Transverse colon (tissue), 4 donors: Measurements from ENCODE around the gene TMEM53. TPM values are rescaled to one million over a fixed set of nuclear protein-coding genes. Genes with fewer than 3 reads are reported as not detected.
"Not testable (repeated sequence)": the region's sequence is repeated elsewhere in the genome, so short reads cannot be mapped to it uniquely, and the experiment has no call there.

Experiments
- DNase-seq: peaks from one replicate; pipeline ENCODE4 v3.0.0-alpha.2; 2019
- H3K27ac ChIP-seq, 4 donors: fragments of 200-600 bp; sonication (generic); 2 replicates each; pipeline ENCODE4 v1.5.1; 2016 to 2018; ENCODE audit warnings: inconsistent platforms in 4 of 4
- H3K27me3 ChIP-seq: fragments of 200-600 bp; sonication (generic); 2 replicates; pipeline ENCODE4 v1.5.1; 2017; ENCODE audit warnings: inconsistent platforms
- H3K36me3 ChIP-seq, 4 donors: fragments of 200-600 bp; sonication (generic); 2 replicates each; pipeline ENCODE4 v1.5.1; 2017 to 2019; ENCODE audit warnings: inconsistent platforms in 4 of 4
- H3K4me1 ChIP-seq, 4 donors: fragments of 200-600 bp; sonication (generic); 2 replicates each; pipeline ENCODE4 v1.5.1; 2017 to 2020; ENCODE audit warnings: inconsistent platforms in 4 of 4
- H3K4me3 ChIP-seq, 4 donors: fragments of 200-600 bp; sonication (generic); 1 replicate in 1 of 4; 2 replicates in 3 of 4; pipeline versions ENCODE4 v1.5.1 to v1.6.1; 2017 to 2019; ENCODE audit warnings: inconsistent platforms in 4 of 4
- H3K9me3 ChIP-seq, 2 donors: fragments of 200-600 bp; sonication (generic); 2 replicates each; pipeline ENCODE4 v1.5.1; 2017 to 2019; ENCODE audit warnings: inconsistent platforms in 2 of 2
- EP300 ChIP-seq: sonication (generic); formaldehyde crosslinking; IDR thresholded peaks from one replicate; pipeline ENCODE4 v1.6.1; 2017; ENCODE audit warnings: antibody characterized with exemption, low read depth
- POLR2A ChIP-seq: fragments of 450-650 bp; IDR thresholded peaks from one replicate; pipeline ENCODE4 v1.6.1; 2016; ENCODE audit warnings: antibody characterized with exemption, mild to moderate bottlenecking, moderate library complexity
- POLR2AphosphoS5 ChIP-seq, 3 donors: sonication (generic); formaldehyde crosslinking; IDR thresholded peaks; one replicate each; pipeline ENCODE4 v1.6.1; 2016; ENCODE audit warnings: antibody characterized with exemption in 3 of 3
- WGBS, 2 donors: methylation state at CpG; one replicate each; pipeline ENCODE4 v1.1.5; 2018; ENCODE audit warnings: low coverage in 1 of 2; 5-methylcytosine and 5-hydroxymethylcytosine counted together
- in situ Hi-C, 4 donors: fragments of 200-750 bp; cut with MboI; loops; one replicate each; pipeline versions ENCODE4 v1.15.0 to v1.15.1; 2017; ENCODE audit warnings: low sequenced_read_pairs in 3 of 4, low pct_ligation_motif_present in 1 of 4, low pct_unique_long_range_greater_than_20kb in 1 of 4
- intact Hi-C: fragments of 100-400 bp; cut with DNase I; formaldehyde crosslinking; loops from one replicate; pipeline ENCODE4 v1.15.1; 2023; ENCODE audit warnings: low total_unique reads
- total RNA-seq, 4 donors: library from RNA; depleted of rRNA; stranded (reverse); fragments of >200 nt; gene quantifications; one replicate each; pipeline ENCODE4 v1.1.0, GENCODE V29; 2016
- TF ChIP-seq, protein P1 (sequence below), 5 experiments: fragments of 200-600 bp in 3 of 5; fragments of 450-650 bp in 2 of 5; sonication (generic) in 3 of 5; IDR thresholded peaks; 1 replicate in 2 of 5; 2 replicates in 3 of 5; pipeline ENCODE4 v1.5.1; 2016 to 2017; ENCODE audit warnings: antibody characterized with exemption in 5 of 5, inconsistent platforms in 3 of 5, mild to moderate bottlenecking in 2 of 5, moderate library complexity in 1 of 5

TMEM53 gene
- total RNA-seq, 4 donors from 2014 or later = 14.2 to 40.8 (median 22.9) TPM

DNA sequence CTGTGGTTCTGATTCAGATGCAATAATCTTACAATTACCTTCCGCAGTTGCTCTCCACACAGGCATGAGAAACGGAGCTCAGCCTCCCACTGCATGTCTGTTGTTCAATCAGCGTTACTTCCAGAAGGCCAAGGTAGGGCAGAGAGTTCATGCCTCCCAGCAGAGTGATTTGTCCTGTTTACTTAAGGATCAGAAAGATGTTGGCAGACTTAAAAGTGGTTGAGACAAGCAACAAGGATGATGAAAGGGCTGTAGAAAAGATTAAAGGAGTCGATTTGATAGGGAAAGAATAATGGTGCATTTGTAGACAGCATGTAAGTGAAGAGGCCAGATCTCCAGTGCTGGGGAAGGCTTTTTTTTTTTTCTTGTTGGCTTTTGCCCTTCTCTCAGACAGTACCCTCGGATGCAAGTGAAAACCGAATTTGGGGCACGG is 26.9 kb upstream of the TMEM53 start:
- no peaks in the 10 kb centered on the region for H3K9me3 ChIP-seq
- intact Hi-C loops (no loop called here), in situ Hi-C loops (no loop called here)
- no peak overlapping the region for H3K4me3 ChIP-seq
- no peaks in the 10 kb centered on the region for H3K36me3 ChIP-seq
- no peaks in the 10 kb centered on the region for H3K4me1 ChIP-seq
- DNase-seq = no peak
- no peaks in the 10 kb centered on the region for H3K27me3 ChIP-seq
- 54 to 67% methylated on average over 5 to 7 of the region's 7 CpGs for WGBS, 2 donors
- no peak overlapping the region for H3K27ac ChIP-seq
- TF ChIP-seq EP300 (no peak), POLR2A (no peak), POLR2AphosphoS5 (IDR thresholded peaks at IDR 0.05) (no peak)
- TF ChIP-seq, protein P1, sequence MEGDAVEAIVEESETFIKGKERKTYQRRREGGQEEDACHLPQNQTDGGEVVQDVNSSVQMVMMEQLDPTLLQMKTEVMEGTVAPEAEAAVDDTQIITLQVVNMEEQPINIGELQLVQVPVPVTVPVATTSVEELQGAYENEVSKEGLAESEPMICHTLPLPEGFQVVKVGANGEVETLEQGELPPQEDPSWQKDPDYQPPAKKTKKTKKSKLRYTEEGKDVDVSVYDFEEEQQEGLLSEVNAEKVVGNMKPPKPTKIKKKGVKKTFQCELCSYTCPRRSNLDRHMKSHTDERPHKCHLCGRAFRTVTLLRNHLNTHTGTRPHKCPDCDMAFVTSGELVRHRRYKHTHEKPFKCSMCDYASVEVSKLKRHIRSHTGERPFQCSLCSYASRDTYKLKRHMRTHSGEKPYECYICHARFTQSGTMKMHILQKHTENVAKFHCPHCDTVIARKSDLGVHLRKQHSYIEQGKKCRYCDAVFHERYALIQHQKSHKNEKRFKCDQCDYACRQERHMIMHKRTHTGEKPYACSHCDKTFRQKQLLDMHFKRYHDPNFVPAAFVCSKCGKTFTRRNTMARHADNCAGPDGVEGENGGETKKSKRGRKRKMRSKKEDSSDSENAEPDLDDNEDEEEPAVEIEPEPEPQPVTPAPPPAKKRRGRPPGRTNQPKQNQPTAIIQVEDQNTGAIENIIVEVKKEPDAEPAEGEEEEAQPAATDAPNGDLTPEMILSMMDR (IDR thresholded peaks at IDR 0.05) = no peak

DNA sequence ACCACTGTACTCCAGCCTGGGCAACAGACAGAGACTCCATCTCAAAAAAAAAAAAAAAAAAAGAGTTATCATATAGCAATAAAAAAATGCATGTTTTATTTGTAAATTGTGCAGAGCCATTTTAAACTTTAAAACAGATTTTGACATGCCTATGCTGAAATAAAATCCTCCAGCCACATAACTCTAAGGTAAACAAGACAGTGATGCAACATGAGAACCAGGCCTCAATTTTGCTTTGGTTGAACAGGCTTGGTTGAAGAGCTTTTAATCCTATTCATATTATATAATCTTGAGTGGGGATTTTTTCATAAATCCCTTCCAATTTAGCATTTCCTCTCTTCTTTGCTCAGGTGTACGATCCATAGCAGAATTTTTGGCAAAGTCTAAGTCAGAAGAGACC is 26.3 kb upstream of the TMEM53 start:
- no peak for DNase-seq
- in situ Hi-C loops = no loop called here
- WGBS, 2 donors = 94% methylated on average over 1 of the region's 1 CpG; no CpG with 5 or more reads in 1 of the 2 donors
- H3K4me1 ChIP-seq = no peaks in the 10 kb centered on the region
- intact Hi-C loops = no loop called here
- H3K9me3 ChIP-seq = no peaks in the 10 kb centered on the region
- TF ChIP-seq POLR2A (no peak), EP300 (no peak), POLR2AphosphoS5 (IDR thresholded peaks at IDR 0.05) (no peak)
- TF ChIP-seq, protein P1 (IDR thresholded peaks at IDR 0.05) = no peak
- H3K27me3 ChIP-seq = no peaks in the 10 kb centered on the region
- no peak overlapping the region for H3K27ac ChIP-seq
- H3K4me3 ChIP-seq = no peak overlapping the region
- no peaks in the 10 kb centered on the region for H3K36me3 ChIP-seq

DNA sequence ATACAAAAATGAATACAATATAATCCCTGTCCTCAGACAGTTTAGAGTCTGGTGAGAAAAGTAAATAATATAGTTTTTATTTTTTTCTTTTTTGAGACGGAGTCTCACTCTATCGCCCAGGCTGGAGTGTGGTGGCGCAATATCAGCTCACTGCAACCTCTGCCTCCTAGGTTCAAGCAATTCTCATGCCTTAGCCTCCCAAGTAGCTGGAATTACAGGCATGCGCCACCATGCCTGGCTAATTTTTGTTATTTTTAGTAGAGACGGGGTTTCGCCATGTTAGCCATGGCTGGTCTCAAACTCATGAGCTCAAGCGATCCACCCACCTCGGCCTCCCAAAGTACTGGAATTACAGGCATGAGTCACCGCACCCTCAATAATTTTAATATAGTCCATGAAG is 25.1 kb upstream of the TMEM53 start:
- H3K27me3 ChIP-seq, DNase-seq, in situ Hi-C loops, H3K9me3 ChIP-seq, H3K36me3 ChIP-seq, H3K4me3 ChIP-seq, H3K4me1 ChIP-seq, intact Hi-C loops, H3K27ac ChIP-seq: not testable (repeated sequence)
- 81 to 91% methylated on average over 9 of the region's 9 CpGs for WGBS, 2 donors

DNA sequence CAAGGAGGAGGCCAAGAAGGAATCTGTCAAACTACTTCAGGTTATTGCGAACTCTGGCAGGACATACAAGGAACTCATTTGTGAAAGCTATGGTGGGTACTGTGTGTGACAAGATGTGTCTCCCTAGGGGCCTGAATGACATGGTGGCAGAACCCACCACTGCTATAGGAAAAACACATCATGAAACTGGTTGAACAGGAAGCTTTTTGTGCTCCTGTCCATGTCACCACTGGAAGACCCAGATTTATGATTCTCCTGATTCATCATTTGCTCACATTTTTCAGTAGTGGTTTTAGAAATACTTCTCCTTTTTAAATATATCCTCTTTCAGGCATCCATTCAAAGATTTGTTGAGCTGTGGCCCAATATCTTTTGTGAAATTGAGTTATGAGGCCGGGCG is 23.9 kb upstream of the TMEM53 start:
- TF ChIP-seq, protein P1 (IDR thresholded peaks at IDR 0.05) = no peak
- no peak for TF ChIP-seq EP300
- no peak for TF ChIP-seq POLR2A
- no peak for TF ChIP-seq POLR2AphosphoS5 (IDR thresholded peaks at IDR 0.05)
- Histone ChIP-seq H3K27ac (no peak overlapping the region), H3K4me1 (no peaks in the 10 kb centered on the region), H3K36me3 (no peaks in the 10 kb centered on the region), H3K9me3 (no peaks in the 10 kb centered on the region), H3K27me3 (no peaks in the 10 kb centered on the region), H3K4me3 (no peak overlapping the region)
- WGBS, 2 donors = 87 to 100% methylated on average over 1 to 3 of the region's 3 CpGs
- no peak for DNase-seq
- intact Hi-C loops = no loop called here
- in situ Hi-C loops = no loop called here

DNA sequence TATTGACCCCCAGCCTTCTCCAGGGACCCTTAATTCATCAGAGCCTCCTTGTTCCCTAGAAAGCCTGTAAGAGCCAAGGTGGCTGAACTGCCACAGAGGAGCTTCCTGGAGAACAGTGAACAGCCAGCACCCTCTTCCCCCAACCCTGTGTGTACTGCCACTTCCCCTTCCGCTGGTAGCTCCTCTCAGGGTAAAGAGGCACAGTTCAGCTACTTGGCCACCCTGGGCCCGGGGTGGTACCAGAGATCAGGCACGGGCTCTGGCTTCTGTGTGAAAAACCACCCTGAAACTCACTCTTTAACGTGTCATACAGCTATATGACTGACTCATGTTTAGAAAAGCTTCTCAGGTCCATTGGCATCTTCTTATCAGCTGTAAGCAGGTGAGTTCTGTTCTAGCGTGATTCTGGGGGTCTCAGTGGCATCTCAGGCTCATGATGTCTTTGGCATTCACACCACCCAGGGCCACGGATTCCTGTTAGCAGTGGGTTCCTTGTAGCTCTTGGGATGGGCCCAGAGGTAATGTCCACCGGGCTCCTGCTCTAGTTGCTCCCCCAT is 22.6 kb upstream of the TMEM53 start:
- no peaks in the 10 kb centered on the region for H3K36me3 ChIP-seq
- no peak for DNase-seq
- H3K27ac ChIP-seq = no peak overlapping the region
- no peaks in the 10 kb centered on the region for H3K27me3 ChIP-seq
- no peaks in the 10 kb centered on the region for H3K9me3 ChIP-seq
- in situ Hi-C loops = no loop called here
- WGBS, 2 donors = 79% methylated on average over 7 of the region's 7 CpGs; no CpG with 5 or more reads in 1 of the 2 donors
- intact Hi-C loops = no loop called here
- H3K4me1 ChIP-seq = no peaks in the 10 kb centered on the region
- TF ChIP-seq EP300 (no peak), POLR2AphosphoS5 (IDR thresholded peaks at IDR 0.05) (no peak), POLR2A (no peak)
- TF ChIP-seq, protein P1 (IDR thresholded peaks at IDR 0.05) = no peak
- H3K4me3 ChIP-seq = no peak overlapping the region
